HepG2 (cell line): ENCODE results near the gene ZSWIM6.

Experiments used
- CBFB ChIP-seq: sonication (generic); formaldehyde crosslinking; IDR thresholded peaks from 2 replicates; pipeline ENCODE4 v1.4.0; 2020; ENCODE audit warnings: missing genetic modification reagents
- CTCF ChIP-seq: sonication (generic); formaldehyde crosslinking; IDR thresholded peaks from 2 replicates; pipeline ENCODE4 v1.5.0; 2020; ENCODE audit warnings: mild to moderate bottlenecking, missing genetic modification reagents, moderate library complexity
- KAT8 ChIP-seq: IDR thresholded peaks from 2 replicates; pipeline ENCODE4 v1.6.1; 2016; ENCODE audit warnings: missing genetic modification reagents, missing compliant biosample characterization
- POLR2A ChIP-seq, 2 experiments: IDR thresholded peaks; 2 replicates each; pipeline ENCODE4 v1.6.1; 2011; ENCODE audit warnings: low read depth in 2 of 2, low read length in 2 of 2, mild to moderate bottlenecking in 1 of 2, moderate library complexity in 1 of 2; ENCODE audit not compliant: insufficient read depth in 1 of 2
- ZBTB8A ChIP-seq: sonication (generic); formaldehyde crosslinking; IDR thresholded peaks from 2 replicates; pipeline ENCODE4 v1.4.0; 2020; ENCODE audit warnings: mild to moderate bottlenecking, low read depth, missing genetic modification reagents, borderline replicate concordance
- ZNF781 ChIP-seq: sonication (generic); formaldehyde crosslinking; IDR thresholded peaks from 2 replicates; pipeline ENCODE4 v1.5.1; 2020; ENCODE audit warnings: borderline replicate concordance, mild to moderate bottlenecking, missing genetic modification reagents; ENCODE audit errors: not compliant biosample characterization

- TF ChIP-seq CBFB (no peak), KAT8 (CRISPR knock-in tag) (no peak), CTCF (CRISPR knock-in tag) (no peak), POLR2A (IDR thresholded peaks at IDR 0.05; ENCODE audit: insufficient read depth in 1 of 2, low read depth in 2 of 2, low read length in 2 of 2) (no peak), ZNF781 (CRISPR knock-in tag) (no peak), ZBTB8A (no peak)
Measured at GRCh38 chr5:61595426-61595825, 263.4 kb downstream of the ZSWIM6 start.
